A204.1 (cell line): Measurements from ENCODE around the gene SKOR1.

Experiments used
- FAIRE-seq: peaks from 2 replicates; lab custom pipeline; 2012; peaks lifted over from hg19 to GRCh38; lab: Jason Lieb, UNC

The SKOR1 gene

GRCh38 chr15:67820122-67820991 is 5.0 kb upstream of the SKOR1 start:
- FAIRE-seq = no peak

GRCh38 chr15:67820992-67821783 is 4.1 kb upstream of the SKOR1 start:
- FAIRE-seq = no peak

GRCh38 chr15:67821784-67822440 is 3.4 kb upstream of the SKOR1 start:
- FAIRE-seq = no peak

GRCh38 chr15:67822537-67823313 is 2.6 kb upstream of the SKOR1 start:
- no peak for FAIRE-seq

GRCh38 chr15:67823314-67824196 is 1.8 kb upstream of the SKOR1 start:
- FAIRE-seq = no peak

- no peak for FAIRE-seq
Measured at GRCh38 chr15:67824197-67824968, 926 bp upstream of the SKOR1 start.

GRCh38 chr15:67825881-67826716 is 790 bp downstream of the SKOR1 start:
- no peak for FAIRE-seq

GRCh38 chr15:67826717-67827561 is 1.6 kb downstream of the SKOR1 start:
- no peak for FAIRE-seq

GRCh38 chr15:67827562-67828277 is 2.4 kb downstream of the SKOR1 start:
- no peak for FAIRE-seq

- no peak for FAIRE-seq
Measured at GRCh38 chr15:67828278-67828968, 3.1 kb downstream of the SKOR1 start.

GRCh38 chr15:67828969-67829646 is 3.8 kb downstream of the SKOR1 start:
- FAIRE-seq = no peak

- FAIRE-seq = no peak
Measured at GRCh38 chr15:67829647-67830504, 4.6 kb downstream of the SKOR1 start.

GRCh38 chr15:67831363-67831762 is 6.1 kb downstream of the SKOR1 start:
- no peak for FAIRE-seq

- FAIRE-seq = no peak
Measured at GRCh38 chr15:67832031-67832551, 6.8 kb downstream of the SKOR1 start.
